DMS53 treated with DMSO at 0.1 percent for 48 hours (cell line): ENCODE data around the gene SSU72.

Source experiments
- DNase-seq: peaks from one replicate; lab custom pipeline; 2025; ENCODE audit not compliant: unreplicated experiment; lab: John Stamatoyannopoulos, UW

Gene SSU72

DNA sequence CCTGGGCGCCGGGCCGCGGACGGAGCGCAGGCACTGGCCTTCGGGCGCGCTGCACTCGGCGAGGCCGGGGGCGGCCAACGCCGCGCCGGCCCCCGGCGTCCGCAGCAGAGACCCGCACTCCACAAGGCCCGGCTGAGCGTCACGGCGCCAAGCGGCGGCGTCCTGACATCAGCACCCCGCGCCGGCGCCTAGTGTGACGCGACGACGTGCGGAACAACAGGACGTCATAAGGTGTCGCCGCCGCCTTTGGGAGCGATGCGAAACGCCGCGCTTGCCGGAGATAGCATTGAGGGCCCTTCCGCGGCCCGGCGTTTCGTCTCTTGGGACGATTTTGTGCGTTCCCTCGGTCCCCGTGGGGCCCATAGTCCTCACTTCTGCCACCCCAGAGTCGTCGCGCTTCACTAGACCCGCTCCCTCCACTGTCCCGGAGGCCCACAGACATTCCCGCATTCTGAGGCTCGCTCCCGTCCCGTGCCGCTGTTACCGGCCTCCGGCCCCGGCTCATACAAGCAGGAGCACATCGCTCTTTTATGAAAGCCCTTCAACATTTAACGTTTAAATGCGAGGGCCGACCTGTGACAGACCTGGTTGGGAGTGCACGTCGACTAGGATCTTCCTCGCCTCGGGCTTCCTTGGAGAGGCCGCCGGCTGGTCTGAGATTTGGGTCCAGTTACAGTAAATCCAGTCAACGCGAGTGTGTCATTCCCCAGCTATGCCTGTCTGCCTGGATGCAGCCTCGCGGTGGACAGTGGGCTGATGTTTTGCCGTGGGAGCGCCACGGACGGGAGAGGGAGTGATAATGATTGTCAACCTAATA is at the start of gene SSU72:
SSU72 (minus strand) TSS at position 143 of the 817 bp plus-strand sequence. CDS start 306 bp downstream, outside the sequence.
- peak; percentile 82 for DNase-seq

DNA sequence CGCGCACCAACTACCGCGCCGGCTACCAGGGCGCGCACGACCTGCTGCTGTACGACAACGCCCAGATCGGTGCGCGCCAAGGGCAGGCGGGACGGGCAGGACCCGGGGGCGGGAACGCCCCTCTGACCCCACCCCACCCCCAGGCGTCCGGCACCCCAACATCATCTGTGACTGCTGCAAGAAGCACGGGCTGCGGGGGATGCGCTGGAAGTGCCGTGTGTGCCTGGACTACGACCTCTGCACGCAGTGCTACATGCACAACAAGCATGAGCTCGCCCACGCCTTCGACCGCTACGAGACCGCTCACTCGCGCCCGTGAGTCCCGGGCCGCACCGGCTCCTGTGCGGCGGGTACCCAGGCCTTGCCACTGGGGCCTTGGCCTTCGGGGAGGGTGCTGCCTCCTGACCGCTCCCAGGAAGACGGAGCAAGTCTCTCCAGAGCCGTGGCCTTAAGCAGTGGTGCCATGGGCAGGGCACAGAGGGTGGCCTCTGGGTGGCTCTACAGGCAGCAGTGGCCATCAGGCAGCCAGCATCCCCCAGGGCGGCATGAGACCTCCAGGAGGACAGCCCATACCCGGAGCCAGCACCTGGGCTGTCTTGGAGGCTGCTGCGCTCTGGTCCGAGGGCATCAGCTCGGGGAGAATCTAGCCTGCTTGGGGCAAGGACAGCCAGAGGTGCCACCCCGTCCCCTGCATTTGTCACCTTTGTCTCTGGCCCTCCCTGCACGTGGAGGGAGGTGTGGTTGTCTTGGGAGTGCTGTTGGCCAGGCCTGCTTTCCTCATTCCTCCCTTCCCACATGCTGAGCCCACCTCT is 49.2 kb upstream of the SSU72 start:
- DNase-seq: no peak

DNA sequence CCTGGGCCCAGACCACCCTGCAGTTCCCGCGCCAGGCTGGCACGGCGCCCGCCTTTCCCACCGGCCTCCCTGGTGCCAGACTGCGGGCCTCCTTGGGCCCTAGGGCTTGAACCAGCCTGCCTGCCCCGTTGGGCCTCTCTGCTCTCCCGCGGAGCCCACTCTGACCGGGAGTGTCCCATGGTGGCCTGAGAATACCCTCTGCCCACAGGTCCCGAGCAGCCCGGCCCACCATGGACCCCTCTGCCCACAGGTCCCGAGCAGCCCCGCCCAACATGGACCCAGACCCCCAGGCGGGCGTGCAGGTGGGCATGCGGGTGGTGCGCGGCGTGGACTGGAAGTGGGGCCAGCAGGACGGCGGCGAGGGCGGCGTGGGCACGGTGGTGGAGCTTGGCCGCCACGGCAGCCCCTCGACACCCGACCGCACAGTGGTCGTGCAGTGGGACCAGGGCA is 48.5 kb upstream of the SSU72 start:
- no peak for DNase-seq

DNA sequence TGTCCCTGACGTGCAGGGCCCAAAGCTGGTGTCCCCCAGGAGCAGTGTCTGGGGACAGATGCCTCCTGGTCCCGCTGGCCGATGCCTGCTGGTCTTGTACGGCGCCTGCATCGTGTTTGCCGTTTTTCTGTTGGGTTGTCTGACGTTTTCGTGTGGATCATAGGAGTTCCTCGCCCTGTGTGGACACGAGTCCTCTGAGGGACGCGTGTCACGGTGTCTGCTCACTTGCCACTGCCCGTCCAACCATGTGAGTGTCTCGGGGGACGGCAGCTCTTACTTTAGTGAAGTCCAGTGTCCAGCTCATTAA is 48.1 kb upstream of the SSU72 start:
- DNase-seq: no peak

DNA sequence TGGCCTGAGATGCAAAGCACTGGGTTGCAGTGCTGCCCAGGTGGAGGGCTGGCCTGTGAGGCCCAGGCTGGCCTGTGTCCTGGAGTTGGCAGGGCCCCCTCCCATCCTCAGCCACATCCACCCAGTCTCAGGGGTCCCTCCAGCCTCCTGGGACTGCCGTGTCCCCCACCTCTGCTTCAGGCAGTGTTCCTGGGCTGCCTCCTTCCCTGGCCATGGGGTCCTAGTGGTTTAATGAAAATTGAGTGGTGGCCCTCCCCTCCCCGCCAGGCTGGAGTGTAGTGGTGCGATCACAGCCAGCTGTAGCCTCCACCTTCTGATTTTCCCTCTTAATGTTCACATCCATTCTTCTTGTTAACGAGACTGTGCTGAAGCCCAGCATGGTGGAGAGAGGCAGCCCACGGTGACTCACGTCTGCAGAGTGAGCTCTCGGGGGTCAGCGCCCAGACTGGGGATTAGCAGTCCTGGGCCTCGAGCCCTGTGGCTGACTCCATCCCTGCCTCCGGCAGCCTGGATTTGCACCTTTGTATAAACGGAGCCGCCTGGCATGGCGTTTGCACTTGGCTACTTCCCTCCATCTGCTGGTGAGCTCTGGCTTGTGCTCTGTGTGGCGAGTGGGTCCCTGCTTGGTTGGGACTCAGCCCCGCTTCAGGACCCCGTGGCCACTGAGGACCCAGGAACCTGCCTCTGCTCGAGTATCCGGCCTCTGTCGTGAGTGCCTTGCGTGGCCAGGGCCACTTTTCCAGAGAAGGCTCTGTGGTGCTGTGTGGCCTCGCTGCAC is 47.5 kb upstream of the SSU72 start:
- DNase-seq: no peak

DNA sequence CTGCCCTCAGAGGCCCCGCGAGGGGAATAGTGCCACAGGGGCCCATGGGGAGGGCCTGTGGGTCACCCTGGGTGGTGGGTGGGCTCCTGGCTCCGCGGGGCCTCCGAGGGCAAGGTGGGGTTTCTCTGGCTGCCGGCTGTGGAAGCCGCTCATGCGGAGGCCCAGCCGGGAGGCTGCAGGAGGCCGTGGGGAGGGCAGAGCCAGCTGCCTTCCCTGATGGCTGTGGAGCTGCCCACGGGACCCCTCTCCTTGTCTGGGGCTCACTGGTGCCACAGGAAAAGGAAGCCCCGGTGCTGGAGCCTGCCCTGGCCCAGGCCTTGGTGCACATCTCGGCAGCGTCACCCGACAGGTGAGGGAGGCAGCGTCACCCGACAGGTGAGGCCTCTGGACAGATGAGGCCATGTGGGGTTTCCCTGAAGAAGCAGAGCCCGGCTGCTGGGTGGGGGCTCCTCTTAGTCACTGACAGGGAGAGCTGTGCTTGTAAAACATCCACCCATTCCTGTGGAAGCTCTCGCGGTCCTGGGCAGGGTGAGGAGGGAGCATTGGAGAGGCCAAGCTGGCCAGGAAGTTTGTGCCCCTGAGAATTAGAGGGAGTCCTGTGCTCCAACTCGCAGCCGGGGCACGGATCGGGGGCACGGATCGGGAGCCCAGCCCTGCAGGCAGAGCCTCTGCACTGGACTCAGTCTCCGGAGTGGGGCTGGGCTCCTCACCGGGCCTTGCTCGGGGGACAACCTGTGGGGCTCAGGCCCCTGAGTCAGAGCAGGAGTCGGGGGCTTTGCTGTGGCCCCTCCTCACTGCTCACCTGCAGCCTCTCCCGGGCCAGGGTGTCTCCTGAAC is 46.7 kb upstream of the SSU72 start:
- DNase-seq: no peak

DNA sequence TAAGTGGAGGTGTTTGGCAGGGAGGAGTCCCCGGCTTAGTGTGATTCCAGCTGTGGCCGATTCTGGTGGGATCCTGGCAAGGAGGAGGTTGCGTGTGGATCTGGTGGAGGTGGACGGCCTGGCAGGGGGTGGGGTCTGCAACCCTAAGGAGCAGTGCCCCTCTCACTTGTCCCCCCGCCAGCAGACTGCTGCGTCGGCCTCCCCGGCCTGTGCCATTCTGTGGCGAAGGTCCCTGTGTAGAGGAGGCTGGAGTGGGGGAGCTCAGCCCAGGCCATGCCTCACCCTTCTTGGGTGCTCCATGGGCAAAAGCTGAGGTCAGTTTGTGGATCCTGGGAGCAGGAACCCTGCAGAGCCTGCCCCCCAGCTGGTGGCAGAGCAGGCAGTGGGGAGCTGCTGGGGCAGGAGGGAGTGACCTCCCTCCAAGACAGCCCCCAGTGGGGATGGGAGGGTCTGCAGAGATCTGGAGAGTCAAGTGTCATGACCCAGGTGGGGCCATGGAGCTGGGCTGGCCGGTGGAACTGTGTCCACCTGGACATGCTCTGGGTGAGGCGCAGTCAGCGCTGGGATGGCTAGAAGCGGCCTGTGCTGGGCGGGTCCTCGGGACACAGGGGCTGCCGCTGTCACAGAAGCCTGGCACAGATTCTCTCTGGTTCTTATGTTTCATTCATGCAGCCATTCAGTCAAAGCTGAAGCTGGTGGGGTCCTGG is 45.9 kb upstream of the SSU72 start:
- no peak for DNase-seq

DNA sequence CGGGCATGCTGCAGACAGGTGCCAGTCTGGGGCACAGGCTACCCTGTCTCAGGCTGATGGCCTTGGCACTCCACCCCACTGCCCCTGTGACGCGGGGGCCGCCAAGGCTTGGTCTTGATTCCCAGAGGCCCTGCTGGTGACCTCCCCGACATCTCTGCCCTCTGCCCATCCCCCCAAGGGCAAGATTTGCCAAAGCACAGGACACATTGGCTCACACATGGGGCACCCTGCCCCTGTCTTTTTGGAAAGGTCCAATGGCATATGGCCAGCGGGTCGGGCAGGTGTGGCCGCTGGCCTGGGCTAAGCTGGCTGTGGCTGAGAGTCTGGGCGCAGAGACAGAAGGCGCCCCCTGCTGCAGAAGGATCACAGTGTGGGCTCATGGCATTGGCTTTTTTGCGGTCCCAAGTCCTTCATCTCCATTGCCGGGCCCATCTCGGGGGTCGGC is 45.3 kb upstream of the SSU72 start:
- no peak for DNase-seq

DNA sequence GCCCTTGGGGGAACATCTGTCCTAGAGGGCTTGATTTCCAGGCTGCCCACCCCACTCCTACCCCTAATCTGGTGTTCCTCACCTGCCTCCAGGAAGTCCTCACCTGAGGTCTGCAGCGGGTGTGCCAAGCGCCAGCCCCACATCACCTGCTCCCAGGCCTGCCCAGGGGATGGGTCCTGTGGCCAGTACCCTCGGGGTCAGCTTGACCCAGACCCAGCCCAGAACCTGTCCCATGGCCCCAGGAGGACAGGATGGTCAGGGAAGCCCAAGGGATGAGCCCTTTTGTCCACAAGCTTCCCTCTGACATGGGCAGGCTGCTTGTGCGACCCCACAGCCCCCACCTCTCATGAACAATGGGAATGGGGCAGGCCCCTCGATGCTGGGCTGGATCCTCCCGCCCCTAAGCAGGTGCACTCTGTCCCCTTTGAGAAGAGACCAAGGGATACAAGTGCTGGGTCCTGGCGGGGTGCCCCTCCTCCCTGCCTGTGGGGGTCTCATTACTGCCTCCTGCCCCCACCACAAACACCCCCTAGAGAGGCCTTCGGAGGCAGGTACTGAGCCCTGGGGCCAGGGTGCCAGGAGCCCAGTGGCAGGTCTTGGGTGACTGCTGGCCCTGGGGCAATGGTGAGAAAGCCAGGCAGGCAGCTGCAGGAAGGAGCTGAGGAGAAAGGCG is 43.9 kb upstream of the SSU72 start:
- no peak for DNase-seq

DNA sequence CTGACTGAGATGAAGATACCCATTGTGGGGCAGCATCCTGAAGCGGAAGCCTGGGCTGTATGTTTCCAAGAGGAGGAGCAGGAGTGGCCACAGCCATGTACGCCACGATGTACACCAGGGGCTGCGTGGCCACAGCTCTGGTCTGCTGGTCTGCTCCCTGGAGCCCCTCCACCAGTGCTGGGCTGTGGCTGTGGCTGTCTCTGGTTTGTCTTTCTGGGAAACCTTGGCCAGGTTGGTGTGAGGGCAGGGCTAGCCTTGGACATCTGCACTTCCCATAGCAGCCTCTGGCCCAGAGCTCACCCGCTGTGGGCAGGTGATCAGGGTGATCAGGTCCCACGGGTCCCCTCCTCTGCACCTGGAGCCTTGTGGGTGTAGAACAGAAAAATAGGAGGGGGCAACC is 43.3 kb upstream of the SSU72 start:
- no peak for DNase-seq

DNA sequence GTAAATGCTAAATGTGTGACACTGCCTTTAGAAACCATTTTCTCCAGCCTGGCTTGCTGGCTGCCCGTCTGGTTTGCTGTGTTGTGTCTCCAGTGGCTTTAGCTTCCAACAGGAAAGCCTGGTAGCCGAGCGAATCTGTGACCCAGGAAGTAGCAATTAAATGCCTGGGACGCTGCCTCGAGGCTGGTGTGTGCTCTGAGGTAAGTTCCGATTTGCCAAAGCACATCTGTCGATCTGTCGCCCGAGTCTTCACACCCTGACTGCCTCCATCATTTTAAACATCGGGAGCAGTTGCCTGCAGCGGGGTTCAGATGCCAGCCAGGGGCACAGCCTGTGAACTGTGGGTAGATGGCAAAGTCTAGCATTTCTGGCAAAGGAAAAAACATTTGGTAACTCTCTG is 42.9 kb upstream of the SSU72 start:
- no peak for DNase-seq

DNA sequence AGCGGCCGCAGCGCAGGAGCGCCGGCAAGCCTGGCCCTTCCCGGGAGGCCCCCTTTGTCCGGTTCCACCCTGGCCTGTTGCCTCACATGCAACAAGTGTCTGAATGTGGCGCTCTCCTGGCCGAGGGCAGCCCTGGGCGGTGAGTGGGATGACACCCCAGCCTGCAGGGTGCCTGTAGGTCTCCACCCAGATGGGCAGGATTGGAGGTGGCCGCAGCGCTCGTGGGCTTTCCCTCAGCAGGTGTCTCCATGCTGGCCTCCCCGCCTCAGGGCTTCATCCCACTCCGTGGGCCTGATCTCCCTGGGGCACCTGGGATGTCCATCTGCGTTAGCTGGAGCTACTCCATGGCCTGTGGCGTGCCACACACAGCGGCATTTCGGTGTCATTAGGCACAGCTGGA is 42.2 kb upstream of the SSU72 start:
- DNase-seq: no peak

DNA sequence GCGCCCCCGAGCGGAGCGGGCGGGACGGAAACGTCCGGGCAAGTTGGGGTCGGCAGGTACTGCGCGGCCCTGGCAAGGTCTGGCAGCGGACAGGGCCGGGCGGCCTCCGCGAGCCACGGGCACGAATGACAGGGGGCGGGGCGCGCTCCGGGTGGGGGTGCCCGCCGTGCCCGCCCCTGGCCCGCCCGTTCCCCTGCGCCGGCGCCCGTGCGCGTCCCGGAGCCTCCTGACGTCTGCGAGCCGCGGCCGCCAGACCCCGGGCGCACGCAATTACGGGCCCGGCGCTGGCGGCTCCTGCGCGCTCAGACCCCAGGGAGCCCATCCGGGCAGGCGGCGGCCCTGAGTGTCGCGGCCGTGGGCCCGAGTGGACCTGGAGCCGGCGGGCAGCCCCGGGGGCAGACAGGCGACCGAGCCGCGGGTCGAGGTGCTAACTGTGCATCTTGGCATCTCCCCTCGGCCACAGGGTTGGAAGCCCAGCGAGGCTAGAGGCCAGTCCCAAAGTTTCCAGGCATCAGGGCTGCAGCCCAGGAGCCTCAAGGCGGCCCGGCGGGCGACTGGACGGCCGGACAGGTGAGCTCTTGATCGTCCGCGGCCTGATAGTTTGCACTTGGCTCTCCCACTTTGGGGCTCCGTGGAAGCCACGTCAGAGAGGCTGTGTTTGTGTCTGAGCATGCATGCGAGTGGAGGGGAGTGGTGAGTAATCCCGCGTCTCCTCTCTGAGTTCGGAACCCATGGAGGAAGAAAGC is 41.6 kb upstream of the SSU72 start:
- DNase-seq: no peak

DNA sequence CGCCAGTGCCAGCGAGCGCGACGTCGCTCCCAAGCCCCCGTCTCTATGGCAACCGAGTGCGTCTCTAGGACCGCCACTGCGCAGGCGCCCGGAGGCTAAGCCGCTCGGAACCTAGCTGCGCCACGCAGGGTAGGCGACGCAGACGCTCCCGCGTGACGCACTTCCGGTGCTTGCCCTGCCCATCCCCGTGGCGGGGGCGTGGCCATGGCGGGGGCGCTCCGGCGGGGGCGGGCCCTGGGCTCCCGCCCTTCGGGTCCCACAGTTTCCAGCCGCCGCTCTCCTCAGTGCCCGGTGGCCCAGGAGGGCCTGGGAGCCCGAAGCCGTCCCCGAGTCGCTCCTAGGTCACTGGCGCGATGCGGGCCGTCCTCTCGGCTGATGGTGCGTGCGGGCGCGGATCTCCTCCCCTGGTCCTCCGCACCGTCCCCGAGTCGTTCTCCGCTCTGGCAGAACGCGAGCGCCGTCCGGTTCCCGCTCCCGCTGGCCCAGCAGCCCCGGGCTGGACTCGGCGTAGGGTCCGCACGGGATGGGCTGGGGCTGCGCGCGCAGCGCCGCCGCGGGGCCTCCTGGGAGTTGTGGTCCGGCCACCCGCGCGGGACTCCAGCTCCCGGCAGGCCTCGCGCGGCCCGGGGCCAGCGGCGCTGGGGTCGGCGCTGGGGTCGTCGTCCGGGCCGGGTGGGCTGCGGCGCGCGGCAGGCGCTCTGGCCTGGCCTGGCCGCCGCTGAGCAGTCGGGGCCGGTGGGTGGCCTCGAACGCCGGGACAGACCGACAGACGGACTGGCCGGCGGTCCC is 40.8 kb upstream of the SSU72 start, which contains the start of gene MIB2:
MIB2 (plus strand) TSS at position 245 of the 789 bp plus-strand sequence. CDS start 7,953 bp downstream, outside the sequence.
- peak; percentile 95 for DNase-seq

DNA sequence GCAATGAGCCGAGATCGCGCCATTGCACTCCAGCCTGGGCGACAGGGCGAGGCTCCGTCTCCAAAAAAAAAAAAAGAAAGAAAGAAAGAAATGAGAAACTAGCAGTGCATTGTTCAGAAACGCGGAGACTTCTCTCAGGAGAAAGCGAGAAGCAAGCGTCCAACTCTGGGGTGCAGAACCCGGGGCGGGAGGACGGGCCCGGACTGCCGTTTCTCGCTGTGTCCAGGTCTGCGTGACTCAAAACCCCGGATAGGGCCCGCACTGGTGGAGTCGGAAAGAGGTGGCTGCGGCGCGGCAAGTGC is 40.2 kb upstream of the SSU72 start:
- DNase-seq: no peak

DNA sequence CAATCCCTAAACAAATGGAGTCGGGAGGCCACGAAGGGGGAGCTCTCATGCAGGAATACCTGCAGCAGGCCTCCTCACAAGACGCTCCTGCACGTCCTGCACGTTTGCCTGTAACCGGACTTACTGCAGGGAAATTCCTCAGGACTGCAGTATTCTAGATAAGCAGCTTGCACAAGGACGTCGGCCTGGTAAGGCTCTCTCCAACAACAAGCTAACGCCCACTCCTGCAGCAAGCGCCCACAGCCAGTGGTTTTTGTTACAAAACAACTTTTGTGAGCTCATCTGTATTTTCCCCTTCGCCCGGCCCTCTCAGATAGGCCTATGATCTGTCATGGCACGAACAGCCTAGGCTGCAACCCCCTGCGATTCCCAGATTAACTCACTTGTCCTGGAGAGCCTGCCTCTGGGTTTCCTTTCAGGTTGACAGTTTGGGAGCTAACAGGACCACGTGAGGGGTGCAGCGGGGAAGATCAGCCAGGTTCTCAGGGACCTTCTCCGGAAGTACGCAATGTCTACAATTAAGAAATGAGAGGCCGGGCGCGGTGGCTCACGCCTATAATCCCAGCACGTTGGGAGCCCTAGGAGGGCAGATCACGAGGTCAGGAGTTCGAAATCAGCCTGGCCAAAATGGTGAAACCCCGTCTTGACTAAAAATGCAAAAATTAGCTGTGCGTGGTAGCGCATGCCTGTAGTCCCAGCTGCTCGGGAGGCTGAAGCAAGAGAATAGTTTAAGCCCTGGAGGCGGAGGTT is 39.7 kb upstream of the SSU72 start:
- no peak for DNase-seq

DNA sequence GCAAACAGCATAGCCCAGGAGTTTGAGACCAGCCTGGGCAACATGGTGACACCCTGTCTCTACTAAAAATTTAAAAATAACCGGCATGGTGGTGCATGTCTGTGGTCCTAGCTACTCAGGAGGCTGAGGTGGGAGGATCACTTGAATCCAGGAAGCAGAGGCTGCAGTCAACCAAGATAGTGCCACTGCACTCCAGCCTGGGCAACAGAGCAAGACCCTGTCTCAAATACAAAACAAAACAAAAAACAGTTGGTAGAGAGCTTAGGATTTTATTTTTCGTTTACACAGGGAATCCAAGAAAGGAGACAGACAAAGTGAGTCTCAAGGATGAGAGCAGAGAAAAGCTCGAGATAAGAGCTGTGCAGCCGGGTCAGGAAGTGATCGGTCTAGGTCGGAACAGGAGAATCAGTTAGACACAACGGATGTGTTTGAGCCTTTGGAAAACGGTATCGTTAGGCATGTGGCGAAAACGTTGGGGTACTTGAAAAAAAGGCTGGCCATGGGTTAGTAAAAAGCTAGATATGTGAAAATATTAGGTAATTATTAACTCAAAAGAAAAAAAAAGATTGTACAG is 38.9 kb upstream of the SSU72 start:
- no peak for DNase-seq
